CD8-positive, alpha-beta memory T cell (primary cell): ENCODE results near the gene RPA4. TPM values are rescaled to one million over a fixed set of nuclear protein-coding genes. Genes with fewer than 3 reads are reported as not detected.

Source experiments
- CTCF ChIA-PET: fragments of 350-600 bp; sonication (Branson Sonifier 250); formaldehyde crosslinking; loops from one replicate; lab custom pipeline; 2021; ENCODE audit warnings: antibody characterized with exemption; lab: Charles Lee
- POLR2A ChIA-PET: fragments of 350-600 bp; sonication (Branson Sonifier 250); formaldehyde crosslinking; loops from one replicate; lab custom pipeline; 2021; ENCODE audit warnings: antibody characterized with exemption; lab: Charles Lee
- DNase-seq, 5 donors: peaks; one replicate each; pipeline versions ENCODE4 v3.0.0 to v3.0.0-alpha.2; 2020 to 2022; ENCODE audit warnings: mixed read lengths in 1 of 5
- H3K27ac ChIP-seq: one replicate; pipeline ENCODE4 v1.7.0; 2013; ENCODE audit warnings: low read depth, mild to moderate bottlenecking, low read length, moderate library complexity
- H3K27me3 ChIP-seq: 2 replicates; pipeline ENCODE4 v1.7.0; 2013; ENCODE audit warnings: low read length, mild to moderate bottlenecking; ENCODE audit not compliant: insufficient read depth, poor library complexity, severe bottlenecking
- H3K36me3 ChIP-seq: 2 replicates; pipeline ENCODE4 v1.7.0; 2013; ENCODE audit warnings: mild to moderate bottlenecking, low read length, moderate library complexity; ENCODE audit not compliant: insufficient read depth
- H3K4me1 ChIP-seq: 2 replicates; pipeline ENCODE4 v1.7.0; 2013; ENCODE audit warnings: mild to moderate bottlenecking, low read length, moderate library complexity; ENCODE audit not compliant: insufficient read depth
- H3K4me3 ChIP-seq: 2 replicates; pipeline ENCODE4 v1.7.0; 2013; ENCODE audit warnings: mild to moderate bottlenecking, low read length
- H3K9me3 ChIP-seq: 2 replicates; pipeline ENCODE4 v1.7.0; 2013; ENCODE audit warnings: mild to moderate bottlenecking, low read length
- H3K27ac Mint-ChIP-seq, 8 donors: one replicate each; pipeline ENCODE4 v1.8.0; 2020 to 2021; ENCODE audit warnings: mixed read lengths in 8 of 8, mild to moderate bottlenecking in 6 of 8, inconsistent platforms in 3 of 8, moderate library complexity in 3 of 8
- H3K27me3 Mint-ChIP-seq, 2 donors: one replicate each; pipeline ENCODE4 v1.8.0; 2020 to 2021; ENCODE audit warnings: mixed read lengths in 2 of 2, mild to moderate bottlenecking in 1 of 2, moderate library complexity in 1 of 2
- H3K36me3 Mint-ChIP-seq, 3 donors: one replicate each; pipeline ENCODE4 v1.8.0; 2020 to 2021; ENCODE audit warnings: mixed read lengths in 3 of 3, inconsistent platforms in 1 of 3, mild to moderate bottlenecking in 1 of 3
- H3K4me1 Mint-ChIP-seq, 3 donors: one replicate each; pipeline ENCODE4 v1.8.0; 2020 to 2021; ENCODE audit warnings: mixed read lengths in 3 of 3, inconsistent platforms in 1 of 3, mild to moderate bottlenecking in 1 of 3
- H3K4me3 Mint-ChIP-seq, 7 donors: one replicate each; pipeline ENCODE4 v1.8.0; 2020 to 2021; ENCODE audit warnings: mixed read lengths in 7 of 7, mild to moderate bottlenecking in 6 of 7, moderate library complexity in 4 of 7, inconsistent platforms in 2 of 7
- H3K9me3 Mint-ChIP-seq, 5 donors: one replicate each; pipeline ENCODE4 v1.8.0; 2020 to 2022; ENCODE audit warnings: mixed read lengths in 5 of 5, mild to moderate bottlenecking in 3 of 5, moderate library complexity in 2 of 5, inconsistent platforms in 1 of 5
- polyA plus RNA-seq: library from polyadenylated mRNA; unstranded; fragments of 300-500 nt; fragmentation: Illumina TruSeq; gene quantifications from one replicate; pipeline ENCODE4 v1.2.3, GENCODE V29; 2021
- total RNA-seq, 2 experiments: library from RNA; stranded (reverse); gene quantifications; one replicate each; pipeline ENCODE4 v1.2.3, GENCODE V29; 2021

RPA4 gene
- total and polyA plus RNA-seq, 3 experiments from 2014 or later: 0.18 to 0.58 TPM; not detected in 1

- H3K4me3 ChIP-seq: no peak overlapping the region
- no peak overlapping the region for H3K4me3 Mint-ChIP-seq
- H3K9me3 ChIP-seq: no peaks in the 10 kb centered on the region
- POLR2A ChIA-PET: no interaction called here
- CTCF ChIA-PET: no interaction called here
- H3K4me1 Mint-ChIP-seq: no peaks in the 10 kb centered on the region
- H3K4me1 ChIP-seq: no peaks in the 10 kb centered on the region
- peaks cover 2 to 5% (median 2%) of the 10 kb centered on the region in 3 donors for H3K36me3 Mint-ChIP-seq
- H3K27ac ChIP-seq: no peak overlapping the region
- no peaks in the 10 kb centered on the region for H3K27me3 Mint-ChIP-seq
- no peaks in the 10 kb centered on the region for H3K36me3 ChIP-seq
- no peak overlapping the region for H3K27ac Mint-ChIP-seq
- no peaks in the 10 kb centered on the region for H3K27me3 ChIP-seq
- DNase-seq: no peak
- no peaks in the 10 kb centered on the region for H3K9me3 Mint-ChIP-seq
These were observed 25.6 kb downstream of the RPA4 start for GRCh38 chrX:96909291-96909690.

- DNase-seq: no peak
- Mint-ChIP-seq H3K4me3 (no peak overlapping the region), H3K36me3 (peaks cover 0 to 20% (median 5%) of the 10 kb centered on the region in 3 donors), H3K27me3 (no peaks in the 10 kb centered on the region), H3K27ac (no peak overlapping the region), H3K4me1 (no peaks in the 10 kb centered on the region), H3K9me3 (no peaks in the 10 kb centered on the region)
- Histone ChIP-seq H3K36me3 (no peaks in the 10 kb centered on the region), H3K4me1 (no peaks in the 10 kb centered on the region), H3K27me3 (no peaks in the 10 kb centered on the region), H3K4me3 (no peak overlapping the region), H3K27ac (no peak overlapping the region), H3K9me3 (no peaks in the 10 kb centered on the region)
- ChIA-PET CTCF (no interaction called here), POLR2A (no interaction called here)
These were observed 35.2 kb downstream of the RPA4 start for GRCh38 chrX:96918864-96919263.

- Mint-ChIP-seq H3K4me1 (no peaks in the 10 kb centered on the region), H3K27ac (no peak overlapping the region), H3K27me3 (no peaks in the 10 kb centered on the region), H3K36me3 (peaks cover 0 to 20% (median 5%) of the 10 kb centered on the region in 3 donors), H3K4me3 (no peak overlapping the region), H3K9me3 (no peaks in the 10 kb centered on the region)
- no peaks in the 10 kb centered on the region for H3K9me3 ChIP-seq
- H3K27me3 ChIP-seq: no peaks in the 10 kb centered on the region
- ChIA-PET CTCF (no interaction called here), POLR2A (no interaction called here)
- no peak for DNase-seq
- H3K36me3 ChIP-seq: no peaks in the 10 kb centered on the region
- no peak overlapping the region for H3K27ac ChIP-seq
- no peaks in the 10 kb centered on the region for H3K4me1 ChIP-seq
- no peak overlapping the region for H3K4me3 ChIP-seq
These were observed 36.0 kb downstream of the RPA4 start for GRCh38 chrX:96919672-96920071.

GRCh38 chrX:96924581-96924980 is 40.9 kb downstream of the RPA4 start:
- H3K27me3 Mint-ChIP-seq: no peaks in the 10 kb centered on the region
- H3K27ac Mint-ChIP-seq: no peak overlapping the region
- no peak overlapping the region for H3K4me3 Mint-ChIP-seq
- no peaks in the 10 kb centered on the region for H3K4me1 Mint-ChIP-seq
- Histone ChIP-seq H3K36me3 (no peaks in the 10 kb centered on the region), H3K4me3 (no peak overlapping the region), H3K9me3 (no peaks in the 10 kb centered on the region), H3K27me3 (no peaks in the 10 kb centered on the region), H3K27ac (no peak overlapping the region), H3K4me1 (no peaks in the 10 kb centered on the region)
- H3K36me3 Mint-ChIP-seq: peaks cover 0 to 10% (median 3%) of the 10 kb centered on the region in 3 donors
- DNase-seq: no peak
- ChIA-PET POLR2A (no interaction called here), CTCF (no interaction called here)
- H3K9me3 Mint-ChIP-seq: no peaks in the 10 kb centered on the region

GRCh38 chrX:96929036-96929435 is 45.3 kb downstream of the RPA4 start:
- H3K4me1 ChIP-seq: no peaks in the 10 kb centered on the region
- H3K27me3 ChIP-seq: no peaks in the 10 kb centered on the region
- peaks cover 0 to 2% of the 10 kb centered on the region in 2 donors for H3K27me3 Mint-ChIP-seq
- no peak overlapping the region for H3K4me3 ChIP-seq
- no peaks in the 10 kb centered on the region for H3K36me3 ChIP-seq
- no peaks in the 10 kb centered on the region for H3K9me3 Mint-ChIP-seq
- H3K27ac Mint-ChIP-seq: no peak overlapping the region
- no peak overlapping the region for H3K4me3 Mint-ChIP-seq
- no peaks in the 10 kb centered on the region for H3K9me3 ChIP-seq
- CTCF ChIA-PET: no interaction called here
- H3K4me1 Mint-ChIP-seq: no peaks in the 10 kb centered on the region
- peaks cover 0 to 4% (median 3%) of the 10 kb centered on the region in 3 donors for H3K36me3 Mint-ChIP-seq
- no peak overlapping the region for H3K27ac ChIP-seq
- POLR2A ChIA-PET: no interaction called here
- DNase-seq: no peak

Other genes starting within 250 kb of the RPA4 start
- gene DIAPH2, start 199.1 kb upstream of the RPA4 start, total RNA-seq: 1 to 10 TPM; 5.6 to 6.0 TPM
- gene DIAPH2, start 199.1 kb upstream of the RPA4 start, polyA plus RNA-seq: 11.5 TPM